GM10248 (cell line): ENCODE data around the gene ST7L.
"Not testable (repeated sequence)": the region's sequence is repeated elsewhere in the genome, so short reads cannot be mapped to it uniquely, and the experiment has no call there.

Source experiments
- CTCF ChIA-PET: fragments of 300-600 bp; sonication (Branson Sonifier 250); formaldehyde crosslinking; extraction: SDS; loops from one replicate; lab custom pipeline; 2021; ENCODE audit warnings: antibody characterized with exemption; lab: Yijun Ruan, JAX
- POLR2A ChIA-PET: fragments of 350-650 bp; sonication (Branson Sonifier 250); formaldehyde crosslinking; extraction: SDS; loops from one replicate; lab custom pipeline; 2020; ENCODE audit warnings: antibody characterized with exemption; lab: Yijun Ruan, JAX
- DNase-seq: peaks from one replicate; pipeline ENCODE4 v3.0.0; 2012; ENCODE audit errors: extremely low spot score
- TF ChIP-seq, protein P1 (sequence below): IDR thresholded peaks from 2 replicates; pipeline ENCODE4 v1.5.1; 2012; ENCODE audit warnings: mild to moderate bottlenecking, low read depth; ENCODE audit errors: extremely low read depth, missing control alignments, control extremely low read depth

The ST7L gene

GRCh38 chr1:112643080-112643479, 24.1 kb upstream of the ST7L start:
- ChIA-PET POLR2A (no interaction called here), CTCF (interaction anchor here (1.1 to 1.4 kb wide), 3 partner anchors 10 to 16 kb away, joined by 3 to 4 read pairs (median 3); no protein-coding TSS in a partner anchor)
- TF ChIP-seq, protein P1, sequence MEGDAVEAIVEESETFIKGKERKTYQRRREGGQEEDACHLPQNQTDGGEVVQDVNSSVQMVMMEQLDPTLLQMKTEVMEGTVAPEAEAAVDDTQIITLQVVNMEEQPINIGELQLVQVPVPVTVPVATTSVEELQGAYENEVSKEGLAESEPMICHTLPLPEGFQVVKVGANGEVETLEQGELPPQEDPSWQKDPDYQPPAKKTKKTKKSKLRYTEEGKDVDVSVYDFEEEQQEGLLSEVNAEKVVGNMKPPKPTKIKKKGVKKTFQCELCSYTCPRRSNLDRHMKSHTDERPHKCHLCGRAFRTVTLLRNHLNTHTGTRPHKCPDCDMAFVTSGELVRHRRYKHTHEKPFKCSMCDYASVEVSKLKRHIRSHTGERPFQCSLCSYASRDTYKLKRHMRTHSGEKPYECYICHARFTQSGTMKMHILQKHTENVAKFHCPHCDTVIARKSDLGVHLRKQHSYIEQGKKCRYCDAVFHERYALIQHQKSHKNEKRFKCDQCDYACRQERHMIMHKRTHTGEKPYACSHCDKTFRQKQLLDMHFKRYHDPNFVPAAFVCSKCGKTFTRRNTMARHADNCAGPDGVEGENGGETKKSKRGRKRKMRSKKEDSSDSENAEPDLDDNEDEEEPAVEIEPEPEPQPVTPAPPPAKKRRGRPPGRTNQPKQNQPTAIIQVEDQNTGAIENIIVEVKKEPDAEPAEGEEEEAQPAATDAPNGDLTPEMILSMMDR = no peak

GRCh38 chr1:112640437-112640836, 21.5 kb upstream of the ST7L start:
- POLR2A ChIA-PET, CTCF ChIA-PET, DNase-seq: not testable (repeated sequence)

More at GRCh38 chr1:112643080-112643479, 24.1 kb upstream of the ST7L start:
- DNase-seq = no peak

DNA sequence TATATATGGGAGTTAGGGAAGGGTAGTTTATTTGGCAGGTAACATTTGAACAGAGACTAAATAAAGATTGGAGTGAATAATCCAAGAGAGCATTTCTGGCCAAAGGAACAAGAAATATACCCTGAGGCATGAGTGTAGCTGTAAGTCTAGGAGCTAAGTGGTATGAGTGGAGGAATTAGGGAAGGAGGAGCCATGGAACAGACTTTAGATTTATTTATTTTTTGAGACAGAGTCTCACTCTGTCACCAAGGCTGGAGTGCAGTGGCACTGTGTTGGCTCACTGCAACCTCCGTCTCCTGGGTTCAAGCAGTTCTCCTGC, 19.1 kb upstream of the ST7L start:
- ChIA-PET CTCF (interaction anchor here (1.0 to 2.1 kb wide), 5 partner anchors 12 to 136 kb away, joined by 3 to 9 read pairs (median 7); partner anchors contain the start of genes CAPZA1, RHOC and ST7L), POLR2A (interaction anchor here (0.9 kb wide), 1 partner anchor 19 kb away, joined by 3 read pairs; the partner anchor contains the start of gene ST7L)
- TF ChIP-seq, protein P1 = no peak
- DNase-seq = no peak

- ChIA-PET CTCF (interaction anchor here (1.0 to 2.1 kb wide), 6 partner anchors 13 to 136 kb away, joined by 3 to 9 read pairs (median 6); partner anchors contain the start of genes CAPZA1, RHOC and ST7L), POLR2A (interaction anchor here (0.9 to 2.3 kb wide), 2 partner anchors 19 to 67 kb away, joined by 3 to 5 read pairs; partner anchors contain the start of gene ST7L)
- no peak for DNase-seq
- TF ChIP-seq, protein P1 = no peak
These were observed 18.5 kb upstream of the ST7L start for GRCh38 chr1:112637254-112638109.

GRCh38 chr1:112636597-112637253, 17.8 kb upstream of the ST7L start:
- POLR2A ChIA-PET = interaction anchor here (2.3 kb wide), 1 partner anchor 68 kb away, joined by 5 read pairs; no protein-coding TSS in a partner anchor
- TF ChIP-seq, protein P1 = no peak
- CTCF ChIA-PET = interaction anchor here (1.0 to 2.1 kb wide), 7 partner anchors 12 to 135 kb away, joined by 3 to 9 read pairs (median 5); partner anchors contain the start of genes CAPZA1, RHOC and ST7L
- peak; percentile 37 for DNase-seq

DNA sequence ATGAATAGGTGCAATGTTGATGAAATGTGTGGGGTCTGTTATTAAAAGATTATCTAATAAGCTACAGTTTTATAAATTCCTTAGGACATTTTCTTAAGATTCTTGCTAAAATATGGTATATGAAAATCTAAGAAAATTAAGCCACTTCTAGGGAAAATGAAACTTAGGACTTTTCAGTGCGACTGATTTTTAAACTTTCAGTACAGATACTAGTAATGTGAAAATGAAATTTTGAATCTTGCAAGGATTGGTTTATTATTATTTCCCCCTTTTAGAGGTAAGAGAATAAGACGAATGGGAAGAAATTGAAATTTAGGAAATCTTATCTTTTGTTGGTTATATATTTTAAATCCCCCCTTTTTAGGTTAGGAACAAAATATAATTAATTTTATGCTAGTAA, 17.1 kb upstream of the ST7L start:
- CTCF ChIA-PET = interaction anchor here (0.7 to 2.1 kb wide), 7 partner anchors 11 to 245 kb away, joined by 3 to 9 read pairs (median 5); partner anchors contain the start of gene RHOC
- POLR2A ChIA-PET = interaction anchor here (0.6 to 2.3 kb wide), 4 partner anchors 29 to 69 kb away, joined by 3 to 5 read pairs (median 4); partner anchors contain the start of gene MOV10
- TF ChIP-seq, protein P1 = no peak
- no peak for DNase-seq
